ENCODE measurements around the gene ARX. TPM values are rescaled to one million over a fixed set of nuclear protein-coding genes. Genes with fewer than 3 reads are reported as not detected.

Gene ARX
- polyA plus RNA-seq, 3 donors = not detected

GRCh38 chrX:25052798-25053534 lies 37.2 kb upstream of the ARX start:
- Mint-ChIP-seq H3K4me3 (no peak overlapping the region), H3K9me3 (peaks cover 2 to 6% (median 4%) of the 10 kb centered on the region in 7 donors), H3K27me3 (ENCODE audit: low read depth in 3 of 3) (peaks cover 0 to 5% (median 0%) of the 10 kb centered on the region in 3 donors), H3K27ac (no peak overlapping the region), H3K4me1 (peaks cover 21% of the 10 kb centered on the region), H3K36me3 (no peaks in the 10 kb centered on the region)
- TF ChIP-seq, protein P1, sequence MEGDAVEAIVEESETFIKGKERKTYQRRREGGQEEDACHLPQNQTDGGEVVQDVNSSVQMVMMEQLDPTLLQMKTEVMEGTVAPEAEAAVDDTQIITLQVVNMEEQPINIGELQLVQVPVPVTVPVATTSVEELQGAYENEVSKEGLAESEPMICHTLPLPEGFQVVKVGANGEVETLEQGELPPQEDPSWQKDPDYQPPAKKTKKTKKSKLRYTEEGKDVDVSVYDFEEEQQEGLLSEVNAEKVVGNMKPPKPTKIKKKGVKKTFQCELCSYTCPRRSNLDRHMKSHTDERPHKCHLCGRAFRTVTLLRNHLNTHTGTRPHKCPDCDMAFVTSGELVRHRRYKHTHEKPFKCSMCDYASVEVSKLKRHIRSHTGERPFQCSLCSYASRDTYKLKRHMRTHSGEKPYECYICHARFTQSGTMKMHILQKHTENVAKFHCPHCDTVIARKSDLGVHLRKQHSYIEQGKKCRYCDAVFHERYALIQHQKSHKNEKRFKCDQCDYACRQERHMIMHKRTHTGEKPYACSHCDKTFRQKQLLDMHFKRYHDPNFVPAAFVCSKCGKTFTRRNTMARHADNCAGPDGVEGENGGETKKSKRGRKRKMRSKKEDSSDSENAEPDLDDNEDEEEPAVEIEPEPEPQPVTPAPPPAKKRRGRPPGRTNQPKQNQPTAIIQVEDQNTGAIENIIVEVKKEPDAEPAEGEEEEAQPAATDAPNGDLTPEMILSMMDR (IDR thresholded peaks at IDR 0.05) = no peak
- Histone ChIP-seq H3K9ac (ENCODE audit: insufficient read depth, low read length, poor library complexity, severe bottlenecking) (no peak overlapping the region), H3K27ac (ENCODE audit: low read depth in 1 of 2, low read length in 2 of 2) (no peak overlapping the region), H3K4me3 (replicated peaks in 1 of 3; ENCODE audit: low read depth in 2 of 3, low read length in 3 of 3) (no peak overlapping the region), H3K9me3 (replicated peaks in 1 of 2; ENCODE audit: control insufficient read depth in 1 of 2, insufficient read depth in 1 of 2, low read length in 2 of 2) (no peaks in the 10 kb centered on the region), H3K27me3 (ENCODE audit: control insufficient read depth in 2 of 2, insufficient read depth in 2 of 2, low read length in 2 of 2) (no peaks in the 10 kb centered on the region), H2AFZ (ENCODE audit: insufficient read depth, low read depth, low read length, poor library complexity, severe bottlenecking) (no peak overlapping the region), H3K4me2 (replicated peaks; ENCODE audit: extremely low read depth, low read length, poor library complexity, severe bottlenecking) (no peak overlapping the region), H3K36me3 (replicated peaks in 1 of 2; ENCODE audit: control insufficient read depth in 1 of 2, insufficient read depth in 2 of 2, low read length in 2 of 2) (no peaks in the 10 kb centered on the region), H3K79me2 (ENCODE audit: insufficient read depth, low read length) (no peaks in the 10 kb centered on the region), H3K4me1 (ENCODE audit: control insufficient read depth in 1 of 2, insufficient read depth in 2 of 2, low read length in 2 of 2) (peaks cover 8 to 13% of the 10 kb centered on the region in 2 donors), H4K20me1 (ENCODE audit: insufficient read depth, low read length) (no peaks in the 10 kb centered on the region)
- intact Hi-C loops (cut with micrococcal nuclease) = no loop called here
- DNase-seq = no peak
- no CpG with 5 or more reads among the region's 4 CpGs for WGBS (ENCODE audit: insufficient coverage)

DNA sequence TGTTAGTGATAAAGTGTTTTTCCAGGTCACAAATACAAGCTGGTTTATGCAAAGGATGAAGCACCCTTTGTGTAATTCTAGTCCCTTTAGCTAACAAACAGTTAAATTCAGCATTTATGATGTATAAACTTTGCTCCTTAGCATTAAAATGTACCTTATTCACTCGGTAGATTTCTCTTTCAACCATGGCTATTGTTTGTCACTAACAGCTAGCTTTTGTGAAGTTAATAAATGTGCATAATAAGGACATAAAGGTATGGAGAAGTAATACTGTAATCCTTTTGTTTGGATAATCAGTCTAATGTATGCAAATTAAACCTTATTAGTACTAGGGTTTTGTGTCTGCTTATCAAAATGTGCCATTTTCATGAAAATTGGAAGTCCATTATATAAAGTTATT lies 34.2 kb upstream of the ARX start:
- H3K36me3 ChIP-seq (replicated peaks in 1 of 2; ENCODE audit: control insufficient read depth in 1 of 2, insufficient read depth in 2 of 2, low read length in 2 of 2) = no peaks in the 10 kb centered on the region
- Mint-ChIP-seq H3K4me3 (no peak overlapping the region), H3K27ac (no peak overlapping the region), H3K9me3 (peaks cover 0 to 3% (median 0%) of the 10 kb centered on the region in 7 donors), H3K36me3 (no peaks in the 10 kb centered on the region), H3K4me1 (peaks cover 22% of the 10 kb centered on the region), H3K27me3 (ENCODE audit: low read depth in 3 of 3) (peaks cover 0 to under 1% (median 0%) of the 10 kb centered on the region in 3 donors)
- no peaks in the 10 kb centered on the region for H3K79me2 ChIP-seq (ENCODE audit: insufficient read depth, low read length)
- TF ChIP-seq, protein P1 (IDR thresholded peaks at IDR 0.05) = no peak
- H3K27me3 ChIP-seq (ENCODE audit: control insufficient read depth in 2 of 2, insufficient read depth in 2 of 2, low read length in 2 of 2) = no peaks in the 10 kb centered on the region
- H4K20me1 ChIP-seq (ENCODE audit: insufficient read depth, low read length) = no peaks in the 10 kb centered on the region
- H3K9me3 ChIP-seq (replicated peaks in 1 of 2; ENCODE audit: control insufficient read depth in 1 of 2, insufficient read depth in 1 of 2, low read length in 2 of 2) = no peaks in the 10 kb centered on the region
- H3K4me3 ChIP-seq (replicated peaks in 1 of 3; ENCODE audit: low read depth in 2 of 3, low read length in 3 of 3) = no peak overlapping the region
- no peak for DNase-seq
- intact Hi-C loops (cut with micrococcal nuclease) = no loop called here
- no peak overlapping the region for H2AFZ ChIP-seq (ENCODE audit: insufficient read depth, low read depth, low read length, poor library complexity, severe bottlenecking)
- no peak overlapping the region for H3K4me2 ChIP-seq (replicated peaks; ENCODE audit: extremely low read depth, low read length, poor library complexity, severe bottlenecking)
- WGBS (ENCODE audit: insufficient coverage) = no CpG with 5 or more reads among the region's 1 CpG
- H3K4me1 ChIP-seq (ENCODE audit: control insufficient read depth in 1 of 2, insufficient read depth in 2 of 2, low read length in 2 of 2) = peaks cover 8 to 13% of the 10 kb centered on the region in 2 donors
- H3K9ac ChIP-seq (ENCODE audit: insufficient read depth, low read length, poor library complexity, severe bottlenecking) = no peak overlapping the region
- H3K27ac ChIP-seq (ENCODE audit: low read depth in 1 of 2, low read length in 2 of 2) = no peak overlapping the region

Measured in CD14-positive monocyte (primary cell).